Measurements from ENCODE around the gene TBC1D19.
"Not testable (repeated sequence)": the region's sequence is repeated elsewhere in the genome, so short reads cannot be mapped to it uniquely, and the experiment has no call there.

Gene TBC1D19

GRCh38 chr4:26590639-26591038, 6.8 kb downstream of the TBC1D19 start:
- Mint-ChIP-seq H3K27ac (no peak overlapping the region), H3K36me3 (ENCODE audit: low read depth) (peaks cover 41% of the 10 kb centered on the region), H3K4me3 (no peak overlapping the region), H3K27me3 (ENCODE audit: low read depth) (no peaks in the 10 kb centered on the region), H3K9me3 (peaks cover 44% of the 10 kb centered on the region), H3K4me1 (no peaks in the 10 kb centered on the region)
- TF ChIP-seq CTCF (IDR thresholded peaks at IDR 0.05; ENCODE audit: unreplicated experiment in 3 of 3), result no peak

GRCh38 chr4:26593557-26593956, 9.7 kb downstream of the TBC1D19 start:
- Mint-ChIP-seq H3K36me3 (ENCODE audit: low read depth) (peaks cover 27% of the 10 kb centered on the region), H3K9me3 (peaks cover 41% of the 10 kb centered on the region)
- not testable (repeated sequence) for H3K27ac Mint-ChIP-seq; H3K27me3 Mint-ChIP-seq (ENCODE audit: low read depth); H3K4me1 Mint-ChIP-seq; H3K4me3 Mint-ChIP-seq

GRCh38 chr4:26594371-26594770, 10.5 kb downstream of the TBC1D19 start:
- no peak for TF ChIP-seq CTCF (IDR thresholded peaks at IDR 0.05; ENCODE audit: unreplicated experiment in 3 of 3)
- H3K4me3 Mint-ChIP-seq, result no peak overlapping the region
- peaks cover 22% of the 10 kb centered on the region for H3K36me3 Mint-ChIP-seq (ENCODE audit: low read depth)
- H3K27ac Mint-ChIP-seq, result no peak overlapping the region
- H3K4me1 Mint-ChIP-seq, result no peaks in the 10 kb centered on the region
- peaks cover 36% of the 10 kb centered on the region for H3K9me3 Mint-ChIP-seq
- no peaks in the 10 kb centered on the region for H3K27me3 Mint-ChIP-seq (ENCODE audit: low read depth)

- Mint-ChIP-seq H3K36me3 (ENCODE audit: low read depth) (peaks cover 19% of the 10 kb centered on the region), H3K4me3 (no peak overlapping the region), H3K4me1 (no peaks in the 10 kb centered on the region), H3K27me3 (ENCODE audit: low read depth) (no peaks in the 10 kb centered on the region), H3K27ac (no peak overlapping the region), H3K9me3 (peaks cover 33% of the 10 kb centered on the region)
- no peak for TF ChIP-seq CTCF (IDR thresholded peaks at IDR 0.05; ENCODE audit: unreplicated experiment in 3 of 3)
Measured at GRCh38 chr4:26594778-26595177, 10.9 kb downstream of the TBC1D19 start.

GRCh38 chr4:26596843-26597242, 13.0 kb downstream of the TBC1D19 start:
- peaks cover 24% of the 10 kb centered on the region for H3K9me3 Mint-ChIP-seq
- H3K36me3 Mint-ChIP-seq (ENCODE audit: low read depth), result peaks cover 7% of the 10 kb centered on the region
- no peak overlapping the region for H3K27ac Mint-ChIP-seq
- H3K4me3 Mint-ChIP-seq, result no peak overlapping the region
- H3K4me1 Mint-ChIP-seq, result no peaks in the 10 kb centered on the region
- TF ChIP-seq CTCF (IDR thresholded peaks at IDR 0.05; ENCODE audit: unreplicated experiment in 3 of 3), result no peak
- no peaks in the 10 kb centered on the region for H3K27me3 Mint-ChIP-seq (ENCODE audit: low read depth)

- H3K9me3 Mint-ChIP-seq, result peaks cover 7% of the 10 kb centered on the region
- H3K4me1 Mint-ChIP-seq, result no peaks in the 10 kb centered on the region
- no peak overlapping the region for H3K4me3 Mint-ChIP-seq
- no peaks in the 10 kb centered on the region for H3K27me3 Mint-ChIP-seq (ENCODE audit: low read depth)
- no peak for TF ChIP-seq CTCF (IDR thresholded peaks at IDR 0.05; ENCODE audit: unreplicated experiment in 3 of 3)
- peaks cover 3% of the 10 kb centered on the region for H3K36me3 Mint-ChIP-seq (ENCODE audit: low read depth)
- H3K27ac Mint-ChIP-seq, result no peak overlapping the region
Measured at GRCh38 chr4:26601204-26601603, 17.3 kb downstream of the TBC1D19 start.
